Endothelial cell of umbilical vein (primary cell): ENCODE results near the gene ALDH1L1. TPM values are rescaled to one million over a fixed set of nuclear protein-coding genes. Genes with fewer than 3 reads are reported as not detected.

Experiments used
- BruUV-seq: library from RNA; stranded (reverse); fragments of 400-500 nt; replicated peaks from 2 replicates; lab custom pipeline; 2021; lab: Mats Ljungman, UMichigan
- CTCF ChIA-PET: fragments of 300-600, 350-600 bp; sonication (Branson Sonifier 250); formaldehyde crosslinking; loops from one replicate; lab custom pipeline; 2021; ENCODE audit warnings: antibody characterized with exemption, inconsistent platforms; lab: Charles Lee
- POLR2A ChIA-PET: fragments of 300-600, 350-600 bp; sonication (Branson Sonifier 250); formaldehyde crosslinking; loops from one replicate; lab custom pipeline; 2021; ENCODE audit warnings: antibody characterized with exemption, inconsistent platforms; lab: Charles Lee
- DNase-seq: peaks from one replicate; pipeline ENCODE4 v3.0.0-alpha.2; 2011; ENCODE audit warnings: low read depth, low spot score
- FAIRE-seq: peaks from 2 replicates; lab custom pipeline; 2011; peaks lifted over from hg19 to GRCh38; lab: Jason Lieb, UNC
- H2AFZ ChIP-seq: 2 replicates; pipeline ENCODE4 v1.6.0; 2012; ENCODE audit warnings: low read depth, low read length, control low read depth, inconsistent platforms
- H3K27ac ChIP-seq: 2 replicates; pipeline ENCODE4 v1.5.1; 2011; ENCODE audit warnings: low read depth, mild to moderate bottlenecking, control low read depth, low read length, moderate library complexity; ENCODE audit not compliant: insufficient read depth
- H3K27me3 ChIP-seq, 2 experiments: 2 replicates each; pipeline versions ENCODE4 v1.6.0 to v1.6.1; 2011; ENCODE audit warnings: low read length in 2 of 2, mixed read lengths in 1 of 2; ENCODE audit not compliant: control insufficient read depth in 2 of 2, insufficient read depth in 2 of 2
- H3K36me3 ChIP-seq, 2 experiments: 2 replicates in 1 of 2; 3 replicates in 1 of 2; pipeline ENCODE4 v1.5.1; 2011; ENCODE audit warnings: low read length in 2 of 2, mild to moderate bottlenecking in 1 of 2, moderate library complexity in 1 of 2; ENCODE audit not compliant: control insufficient read depth in 2 of 2, insufficient read depth in 2 of 2; ENCODE audit errors: extremely low read depth in 1 of 2
- H3K4me1 ChIP-seq: 3 replicates; pipeline ENCODE4 v1.5.1; 2011; ENCODE audit warnings: mild to moderate bottlenecking, low read length; ENCODE audit not compliant: control insufficient read depth, insufficient read depth; ENCODE audit errors: extremely low read depth
- H3K4me2 ChIP-seq: 2 replicates; pipeline ENCODE4 v1.6.1; 2011; ENCODE audit warnings: low read length, control low read depth, mixed read lengths; ENCODE audit not compliant: insufficient read depth
- H3K4me3 ChIP-seq, 3 experiments: fragments of 200-600 bp in 1 of 3; sonication (generic), shearing (Covaris generic) in 1 of 3; replicated peaks in 1 of 3; 2 replicates each; pipeline ENCODE4 v1.5.1; 2011 to 2016; ENCODE audit warnings: control low read depth in 3 of 3, low read length in 3 of 3, mild to moderate bottlenecking in 2 of 3, inconsistent platforms in 1 of 3, low read depth in 1 of 3, moderate library complexity in 1 of 3; ENCODE audit not compliant: insufficient read depth in 1 of 3
- H3K79me2 ChIP-seq: 2 replicates; pipeline ENCODE4 v1.6.0; 2012; ENCODE audit warnings: low read length, inconsistent platforms; ENCODE audit not compliant: control insufficient read depth, insufficient read depth
- H3K9ac ChIP-seq: replicated peaks from 2 replicates; pipeline ENCODE3; 2011; ENCODE audit warnings: low read length, control low read depth; ENCODE audit not compliant: insufficient read depth; ENCODE audit errors: extremely low read depth
- H3K9me1 ChIP-seq: replicated peaks from 3 replicates; pipeline ENCODE4 v1.6.0; 2011; ENCODE audit warnings: mild to moderate bottlenecking, low read length; ENCODE audit not compliant: control insufficient read depth, insufficient read depth; ENCODE audit errors: extremely low read depth
- H3K9me3 ChIP-seq: replicated peaks from 2 replicates; pipeline ENCODE4 v1.5.1; 2012; ENCODE audit warnings: low read length, inconsistent platforms; ENCODE audit not compliant: control insufficient read depth, insufficient read depth
- H4K20me1 ChIP-seq: replicated peaks from 2 replicates; pipeline ENCODE3; 2011; ENCODE audit warnings: mild to moderate bottlenecking, low read length; ENCODE audit not compliant: control insufficient read depth, insufficient read depth; ENCODE audit errors: extremely low read depth
- EZH2 ChIP-seq: IDR thresholded peaks from 2 replicates; pipeline ENCODE4 v1.6.1; 2012; ENCODE audit warnings: borderline replicate concordance, low read depth, mild to moderate bottlenecking, moderate library complexity, low read length, inconsistent platforms; ENCODE audit not compliant: severe bottlenecking
- FOS ChIP-seq: IDR thresholded peaks from 2 replicates; pipeline ENCODE4 v1.6.1; 2011; ENCODE audit warnings: mild to moderate bottlenecking, low read length, moderate library complexity, borderline replicate concordance; ENCODE audit not compliant: insufficient read depth
- JUN ChIP-seq: IDR thresholded peaks from 2 replicates; pipeline ENCODE4 v1.6.1; 2011; ENCODE audit warnings: borderline replicate concordance, low read depth; ENCODE audit not compliant: insufficient read length, insufficient read depth
- POLR2A ChIP-seq: IDR thresholded peaks from 2 replicates; pipeline ENCODE4 v1.6.1; 2012; ENCODE audit warnings: low read depth, mild to moderate bottlenecking, control low read depth, low read length
- POLR2AphosphoS5 ChIP-seq: IDR thresholded peaks from 2 replicates; pipeline ENCODE4 v1.6.1; 2012; ENCODE audit warnings: low read depth, mild to moderate bottlenecking, control low read depth, low read length, moderate library complexity; ENCODE audit not compliant: insufficient read depth
- dilution Hi-C: fragments of 300-500 bp; cut with MboI; formaldehyde crosslinking; loops from one replicate; pipeline ENCODE4 v1.15.0; 2019; ENCODE audit warnings: low sequenced_read_pairs; ENCODE audit not compliant: extremely low pct_ligation_motif_present
- intact Hi-C: fragments of 100-400 bp; cut with micrococcal nuclease; formaldehyde crosslinking; loops from one replicate; pipeline ENCODE4 v1.10.0; 2022
- polyA plus RNA-seq, 4 experiments: library from polyadenylated mRNA; depleted of rRNA in 3 of 4; stranded (reverse) in 3 of 4; unstranded in 1 of 4; fragments of >200 nt; gene quantifications; 2 replicates each; pipeline versions ENCODE4 v1.2.1 to v1.2.3, GENCODE V29; 2011 to 2012; ENCODE audit warnings: missing spikeins in 1 of 4
- total RNA-seq: library from RNA; stranded (reverse); gene quantifications from 2 replicates; pipeline ENCODE4 v1.2.3, GENCODE V29; 2021
- TF ChIP-seq, protein P1 (sequence below), 2 donors: IDR thresholded peaks; 1 replicate in 1 of 2; 2 replicates in 1 of 2; pipeline ENCODE4 v1.5.1; 2011; ENCODE audit warnings: low read length in 2 of 2, mild to moderate bottlenecking in 2 of 2, moderate library complexity in 2 of 2, control low read depth in 1 of 2, inconsistent platforms in 1 of 2, low read depth in 1 of 2; ENCODE audit not compliant: insufficient read depth in 1 of 2; ENCODE audit errors: extremely low read depth in 1 of 2
- TF ChIP-seq, protein P2 (sequence below): IDR thresholded peaks from 2 replicates; pipeline ENCODE4 v1.6.1; 2011; ENCODE audit not compliant: insufficient read depth, insufficient read length

Gene ALDH1L1
- total and polyA plus RNA-seq, 2 donors (not counting 3 experiments of a cell fraction or from before 2014, with no cell fraction given): not detected

DNA sequence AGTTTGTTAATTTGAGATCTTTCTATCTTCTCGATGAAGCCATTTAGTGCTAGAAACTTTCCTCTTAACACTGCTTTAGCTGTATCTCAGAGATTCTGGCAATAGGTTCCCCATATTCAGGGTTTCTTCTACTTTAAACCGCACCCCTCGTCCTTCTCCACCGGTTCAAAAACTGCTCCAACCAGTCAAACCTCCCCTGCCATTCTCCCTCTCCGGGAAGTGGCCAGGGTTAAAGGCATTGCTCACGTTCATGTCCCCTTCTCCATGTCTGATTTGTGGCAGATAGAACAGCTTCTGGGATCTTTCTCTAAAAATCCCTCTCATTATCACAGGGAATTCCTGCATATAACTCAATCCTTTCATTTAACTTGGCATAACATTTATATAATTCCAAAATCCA lies 14.4 kb downstream of the ALDH1L1 start:
- H3K9me3 ChIP-seq: no peaks in the 10 kb centered on the region
- ChIA-PET CTCF (no interaction called here), POLR2A (no interaction called here)
- no peaks in the 10 kb centered on the region for H3K9me1 ChIP-seq
- no peak overlapping the region for H3K27ac ChIP-seq
- DNase-seq (no peak), FAIRE-seq (no peak)
- TF ChIP-seq, protein P1, sequence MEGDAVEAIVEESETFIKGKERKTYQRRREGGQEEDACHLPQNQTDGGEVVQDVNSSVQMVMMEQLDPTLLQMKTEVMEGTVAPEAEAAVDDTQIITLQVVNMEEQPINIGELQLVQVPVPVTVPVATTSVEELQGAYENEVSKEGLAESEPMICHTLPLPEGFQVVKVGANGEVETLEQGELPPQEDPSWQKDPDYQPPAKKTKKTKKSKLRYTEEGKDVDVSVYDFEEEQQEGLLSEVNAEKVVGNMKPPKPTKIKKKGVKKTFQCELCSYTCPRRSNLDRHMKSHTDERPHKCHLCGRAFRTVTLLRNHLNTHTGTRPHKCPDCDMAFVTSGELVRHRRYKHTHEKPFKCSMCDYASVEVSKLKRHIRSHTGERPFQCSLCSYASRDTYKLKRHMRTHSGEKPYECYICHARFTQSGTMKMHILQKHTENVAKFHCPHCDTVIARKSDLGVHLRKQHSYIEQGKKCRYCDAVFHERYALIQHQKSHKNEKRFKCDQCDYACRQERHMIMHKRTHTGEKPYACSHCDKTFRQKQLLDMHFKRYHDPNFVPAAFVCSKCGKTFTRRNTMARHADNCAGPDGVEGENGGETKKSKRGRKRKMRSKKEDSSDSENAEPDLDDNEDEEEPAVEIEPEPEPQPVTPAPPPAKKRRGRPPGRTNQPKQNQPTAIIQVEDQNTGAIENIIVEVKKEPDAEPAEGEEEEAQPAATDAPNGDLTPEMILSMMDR (IDR thresholded peaks at IDR 0.05; ENCODE audit: extremely low read depth in 1 of 2, insufficient read depth in 1 of 2, low read depth in 1 of 2, low read length in 2 of 2): no peak
- TF ChIP-seq JUN (no peak), POLR2AphosphoS5 (no peak), EZH2 (no peak), FOS (no peak), POLR2A (no peak)
- TF ChIP-seq, protein P2, sequence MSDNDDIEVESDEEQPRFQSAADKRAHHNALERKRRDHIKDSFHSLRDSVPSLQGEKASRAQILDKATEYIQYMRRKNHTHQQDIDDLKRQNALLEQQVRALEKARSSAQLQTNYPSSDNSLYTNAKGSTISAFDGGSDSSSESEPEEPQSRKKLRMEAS: no peak
- intact Hi-C loops: no loop called here
- no peaks in the 10 kb centered on the region for H3K36me3 ChIP-seq
- dilution Hi-C loops: no loop called here
- no peaks in the 10 kb centered on the region for H3K79me2 ChIP-seq
- BruUV-seq: no TSS peak
- no peak overlapping the region for H3K4me3 ChIP-seq
- H3K27me3 ChIP-seq: peaks cover 4 to 26% of the 10 kb centered on the region in 2 experiments
- no peaks in the 10 kb centered on the region for H4K20me1 ChIP-seq
- no peak overlapping the region for H3K4me2 ChIP-seq
- H3K9ac ChIP-seq: no peak overlapping the region
- H3K4me1 ChIP-seq: no peaks in the 10 kb centered on the region
- H2AFZ ChIP-seq: no peak overlapping the region
